Panc1 (cell line): ENCODE measurements around the gene AEBP2. TPM values are rescaled to one million over a fixed set of nuclear protein-coding genes. Genes with fewer than 3 reads are reported as not detected.
"Not testable (repeated sequence)": the region's sequence is repeated elsewhere in the genome, so short reads cannot be mapped to it uniquely, and the experiment has no call there.

Experiments
- ATAC-seq: fragments of 200-7000 bp; cut with Tn5 transposase; 2 replicates; pipeline ENCODE4 v1.9.1; 2020; ENCODE audit warnings: mild to moderate bottlenecking, moderate library complexity
- BruUV-seq: library from RNA; stranded (reverse); fragments of 400-500 nt; replicated peaks from 2 replicates; lab custom pipeline; 2021; lab: Mats Ljungman, UMichigan
- CTCF ChIA-PET: fragments of 300-600 bp; sonication (Branson Sonifier 250); formaldehyde crosslinking; loops from one replicate; lab custom pipeline; 2022; ENCODE audit warnings: antibody characterized with exemption; lab: Charles Lee
- POLR2A ChIA-PET: fragments of 300-600 bp; sonication (Branson Sonifier 250); formaldehyde crosslinking; loops from one replicate; lab custom pipeline; 2022; ENCODE audit warnings: antibody characterized with exemption; lab: Charles Lee
- DNase-seq: peaks from one replicate; pipeline ENCODE4 v3.0.0-alpha.2; 2010; ENCODE audit warnings: low read depth, low spot score
- H3K27ac ChIP-seq: 2 replicates; pipeline ENCODE4 v1.5.1; 2011; ENCODE audit warnings: mild to moderate bottlenecking, low read length, inconsistent platforms
- H3K27me3 ChIP-seq: fragments of 200-500 bp; sonication (Bioruptor generic); 2 replicates; pipeline ENCODE4 v1.6.0; 2014; ENCODE audit warnings: low read length, inconsistent platforms; ENCODE audit not compliant: control insufficient read depth, insufficient read depth
- H3K36me3 ChIP-seq: fragments of 200-500 bp; sonication (Bioruptor generic); 2 replicates; pipeline ENCODE4 v1.5.1; 2014; ENCODE audit warnings: inconsistent platforms, mild to moderate bottlenecking, low read length, moderate library complexity; ENCODE audit not compliant: control insufficient read depth, insufficient read depth
- H3K4me1 ChIP-seq: 2 replicates; pipeline ENCODE4 v1.5.1; 2011; ENCODE audit warnings: inconsistent platforms, mild to moderate bottlenecking, low read length, moderate library complexity; ENCODE audit not compliant: control insufficient read depth, insufficient read depth
- H3K4me3 ChIP-seq, 2 experiments: 2 replicates each; pipeline ENCODE4 v1.5.1; 2011 to 2012; ENCODE audit warnings: low read depth in 2 of 2, low read length in 2 of 2, mild to moderate bottlenecking in 2 of 2, inconsistent platforms in 1 of 2, moderate library complexity in 1 of 2
- H3K9me3 ChIP-seq: fragments of 200-500 bp; sonication (Bioruptor generic); 2 replicates; pipeline ENCODE4 v1.5.1; 2014; ENCODE audit warnings: low read depth, mild to moderate bottlenecking, inconsistent platforms, low read length, moderate library complexity; ENCODE audit not compliant: control insufficient read depth, insufficient read depth
- POLR2AphosphoS5 ChIP-seq: IDR thresholded peaks from 2 replicates; pipeline ENCODE4 v1.6.1; 2012; ENCODE audit warnings: mild to moderate bottlenecking, low read depth, low read length, moderate library complexity
- SIN3A ChIP-seq: IDR thresholded peaks from 2 replicates; pipeline ENCODE4 v1.6.1; 2012; ENCODE audit warnings: low read depth, mild to moderate bottlenecking, low read length, moderate library complexity, borderline replicate concordance; ENCODE audit not compliant: insufficient read depth
- TCF7L2 ChIP-seq: IDR thresholded peaks from 2 replicates; pipeline ENCODE4 v1.6.1; 2011; ENCODE audit warnings: mild to moderate bottlenecking, low read depth, low read length, inconsistent platforms
- in situ Hi-C: cut with HindIII; loops from 2 replicates; pipeline ENCODE4 v1.10.0; 2016; ENCODE audit warnings: low sequenced_read_pairs, low pct_unique_long_range_greater_than_20kb
- intact Hi-C: fragments of 100-400 bp; cut with micrococcal nuclease; formaldehyde crosslinking; loops from one replicate; pipeline ENCODE4 v1.10.0; 2022; ENCODE audit not compliant: unreplicated experiment
- total RNA-seq: library from RNA; stranded (reverse); gene quantifications from one replicate; pipeline ENCODE4 v1.2.1, GENCODE V29; 2021; ENCODE audit not compliant: unreplicated experiment
- TF ChIP-seq, protein P1 (sequence below), 2 experiments: IDR thresholded peaks; 2 replicates each; pipeline ENCODE4 v1.6.1; 2011 to 2012; ENCODE audit warnings: low read depth in 2 of 2, control low read depth in 1 of 2, low read length in 1 of 2, mild to moderate bottlenecking in 1 of 2, moderate library complexity in 1 of 2; ENCODE audit not compliant: insufficient read depth in 1 of 2
- TF ChIP-seq, protein P2 (sequence below): fragments of 450-650 bp; IDR thresholded peaks from 2 replicates; pipeline ENCODE4 v1.5.1; 2017; ENCODE audit warnings: mild to moderate bottlenecking

AEBP2 gene
- total RNA-seq, 1 experiment from 2014 or later, result 32.4 TPM

DNA sequence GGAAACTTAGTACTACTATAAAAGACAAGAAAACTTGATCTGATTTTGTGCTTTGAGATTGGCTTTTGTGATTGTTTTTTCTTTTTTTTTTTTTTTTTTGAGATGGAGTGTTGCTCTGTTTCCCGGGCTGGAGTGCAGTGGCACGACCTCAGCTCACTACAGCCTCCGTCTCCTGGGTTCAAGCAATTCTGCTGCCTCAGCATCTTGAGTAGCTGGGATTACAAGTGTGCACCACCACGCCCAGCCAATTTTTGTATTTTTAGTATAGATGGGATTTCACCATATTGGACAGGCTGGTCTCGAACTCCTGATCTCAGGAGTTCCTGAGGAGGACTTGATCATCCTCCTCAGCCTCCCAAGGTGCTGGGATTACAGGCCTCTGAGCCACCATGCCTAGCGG is 26.4 kb downstream of the AEBP2 start:
- no peak for DNase-seq
- TF ChIP-seq TCF7L2 (no peak), POLR2AphosphoS5 (no peak), SIN3A (no peak)
- TF ChIP-seq, protein P1, sequence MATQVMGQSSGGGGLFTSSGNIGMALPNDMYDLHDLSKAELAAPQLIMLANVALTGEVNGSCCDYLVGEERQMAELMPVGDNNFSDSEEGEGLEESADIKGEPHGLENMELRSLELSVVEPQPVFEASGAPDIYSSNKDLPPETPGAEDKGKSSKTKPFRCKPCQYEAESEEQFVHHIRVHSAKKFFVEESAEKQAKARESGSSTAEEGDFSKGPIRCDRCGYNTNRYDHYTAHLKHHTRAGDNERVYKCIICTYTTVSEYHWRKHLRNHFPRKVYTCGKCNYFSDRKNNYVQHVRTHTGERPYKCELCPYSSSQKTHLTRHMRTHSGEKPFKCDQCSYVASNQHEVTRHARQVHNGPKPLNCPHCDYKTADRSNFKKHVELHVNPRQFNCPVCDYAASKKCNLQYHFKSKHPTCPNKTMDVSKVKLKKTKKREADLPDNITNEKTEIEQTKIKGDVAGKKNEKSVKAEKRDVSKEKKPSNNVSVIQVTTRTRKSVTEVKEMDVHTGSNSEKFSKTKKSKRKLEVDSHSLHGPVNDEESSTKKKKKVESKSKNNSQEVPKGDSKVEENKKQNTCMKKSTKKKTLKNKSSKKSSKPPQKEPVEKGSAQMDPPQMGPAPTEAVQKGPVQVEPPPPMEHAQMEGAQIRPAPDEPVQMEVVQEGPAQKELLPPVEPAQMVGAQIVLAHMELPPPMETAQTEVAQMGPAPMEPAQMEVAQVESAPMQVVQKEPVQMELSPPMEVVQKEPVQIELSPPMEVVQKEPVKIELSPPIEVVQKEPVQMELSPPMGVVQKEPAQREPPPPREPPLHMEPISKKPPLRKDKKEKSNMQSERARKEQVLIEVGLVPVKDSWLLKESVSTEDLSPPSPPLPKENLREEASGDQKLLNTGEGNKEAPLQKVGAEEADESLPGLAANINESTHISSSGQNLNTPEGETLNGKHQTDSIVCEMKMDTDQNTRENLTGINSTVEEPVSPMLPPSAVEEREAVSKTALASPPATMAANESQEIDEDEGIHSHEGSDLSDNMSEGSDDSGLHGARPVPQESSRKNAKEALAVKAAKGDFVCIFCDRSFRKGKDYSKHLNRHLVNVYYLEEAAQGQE (IDR thresholded peaks at IDR 0.05; ENCODE audit: insufficient read depth in 1 of 2, low read depth in 2 of 2, low read length in 1 of 2), result no peak
- TF ChIP-seq, protein P2, sequence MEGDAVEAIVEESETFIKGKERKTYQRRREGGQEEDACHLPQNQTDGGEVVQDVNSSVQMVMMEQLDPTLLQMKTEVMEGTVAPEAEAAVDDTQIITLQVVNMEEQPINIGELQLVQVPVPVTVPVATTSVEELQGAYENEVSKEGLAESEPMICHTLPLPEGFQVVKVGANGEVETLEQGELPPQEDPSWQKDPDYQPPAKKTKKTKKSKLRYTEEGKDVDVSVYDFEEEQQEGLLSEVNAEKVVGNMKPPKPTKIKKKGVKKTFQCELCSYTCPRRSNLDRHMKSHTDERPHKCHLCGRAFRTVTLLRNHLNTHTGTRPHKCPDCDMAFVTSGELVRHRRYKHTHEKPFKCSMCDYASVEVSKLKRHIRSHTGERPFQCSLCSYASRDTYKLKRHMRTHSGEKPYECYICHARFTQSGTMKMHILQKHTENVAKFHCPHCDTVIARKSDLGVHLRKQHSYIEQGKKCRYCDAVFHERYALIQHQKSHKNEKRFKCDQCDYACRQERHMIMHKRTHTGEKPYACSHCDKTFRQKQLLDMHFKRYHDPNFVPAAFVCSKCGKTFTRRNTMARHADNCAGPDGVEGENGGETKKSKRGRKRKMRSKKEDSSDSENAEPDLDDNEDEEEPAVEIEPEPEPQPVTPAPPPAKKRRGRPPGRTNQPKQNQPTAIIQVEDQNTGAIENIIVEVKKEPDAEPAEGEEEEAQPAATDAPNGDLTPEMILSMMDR, result no peak
- POLR2A ChIA-PET, result no interaction called here
- Histone ChIP-seq H3K4me1 (no peaks in the 10 kb centered on the region; the same call in 1 of the 2 replicates), H3K27me3 (no peaks in the 10 kb centered on the region), H3K9me3 (no peaks in the 10 kb centered on the region), H3K27ac (no peak overlapping the region), H3K4me3 (no peak overlapping the region), H3K36me3 (peaks cover 2% of the 10 kb centered on the region)
- no peak for ATAC-seq
- in situ Hi-C loops (no loop called here), intact Hi-C loops (no loop called here)
- no TSS peak for BruUV-seq
- CTCF ChIA-PET, result no interaction called here

DNA sequence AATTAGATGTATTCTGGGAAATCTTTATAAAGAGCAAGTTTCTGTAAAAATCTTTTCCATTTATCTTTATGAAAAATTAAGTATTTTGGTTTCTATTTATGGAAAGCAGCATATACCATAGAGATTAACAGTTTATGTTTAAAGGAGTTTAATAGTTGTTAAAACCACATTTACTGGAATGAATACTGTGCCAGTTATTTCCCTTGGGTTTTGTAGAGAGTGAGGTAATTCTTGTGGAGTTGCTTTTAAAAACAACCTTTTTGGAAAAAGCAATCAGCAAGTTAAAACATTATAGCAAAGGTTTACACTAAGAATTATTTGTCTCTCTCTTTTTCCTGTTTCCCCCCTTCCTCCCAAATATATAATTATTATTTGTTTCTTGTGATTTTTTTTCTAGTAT is 34.9 kb downstream of the AEBP2 start:
- CTCF ChIA-PET, result no interaction called here
- H3K9me3 ChIP-seq, result no peaks in the 10 kb centered on the region
- POLR2A ChIA-PET, result no interaction called here
- ATAC-seq (no peak), DNase-seq (no peak)
- H3K27ac ChIP-seq, result no peak overlapping the region
- in situ Hi-C loops, result no loop called here
- intact Hi-C loops, result no loop called here
- no peaks in the 10 kb centered on the region for H3K27me3 ChIP-seq
- no peaks in the 10 kb centered on the region for H3K4me1 ChIP-seq
- TF ChIP-seq SIN3A (no peak), POLR2AphosphoS5 (no peak), TCF7L2 (no peak)
- TF ChIP-seq, protein P1 (IDR thresholded peaks at IDR 0.05; ENCODE audit: insufficient read depth in 1 of 2, low read depth in 2 of 2, low read length in 1 of 2), result no peak
- TF ChIP-seq, protein P2, result no peak
- BruUV-seq, result no TSS peak
- H3K36me3 ChIP-seq, result no peaks in the 10 kb centered on the region; the same call in 1 of the 2 replicates
- no peak overlapping the region for H3K4me3 ChIP-seq

DNA sequence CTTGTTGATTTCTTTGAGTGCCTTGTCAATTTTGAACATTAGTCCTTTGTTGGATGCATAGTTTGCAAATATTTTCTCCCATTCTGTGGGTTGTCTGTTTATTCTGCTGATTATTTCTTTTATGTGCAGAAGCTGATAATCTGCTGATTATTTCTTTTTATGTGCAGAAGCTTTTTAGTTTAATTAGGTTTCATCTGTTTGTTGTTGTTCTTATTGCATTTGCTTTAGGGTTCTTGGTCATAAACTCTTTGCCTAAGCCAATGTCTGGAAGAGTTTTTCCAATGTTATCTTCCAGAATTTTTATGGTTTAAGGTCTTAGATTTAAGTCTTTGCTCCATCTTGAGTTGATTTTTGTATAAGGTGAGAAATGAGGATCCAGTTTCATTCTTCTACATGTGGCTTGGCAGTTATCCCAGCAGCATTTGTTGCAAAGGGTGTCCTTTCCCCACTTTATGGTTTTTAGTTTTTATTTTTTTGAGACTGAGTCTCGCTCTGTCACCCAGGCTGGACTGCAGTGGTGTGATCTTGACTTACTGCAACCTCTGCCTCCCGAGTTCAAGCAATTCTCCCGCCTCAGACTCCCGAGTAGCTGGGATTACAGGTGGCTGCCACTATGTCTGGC is 36.7 kb downstream of the AEBP2 start:
- H3K27ac ChIP-seq, H3K36me3 ChIP-seq, CTCF ChIA-PET, H3K27me3 ChIP-seq, DNase-seq, ATAC-seq, in situ Hi-C loops, H3K4me3 ChIP-seq, H3K9me3 ChIP-seq, POLR2A ChIA-PET, BruUV-seq, H3K4me1 ChIP-seq, intact Hi-C loops: not testable (repeated sequence)
